HG03159 (cell line): ENCODE results near the gene FAM217B.

ENCODE experiments used
- ATAC-seq: cut with Tn5 transposase; IDR thresholded peaks from one replicate; pipeline ENCODE4 v1.9.1; 2021; ENCODE audit warnings: mild to moderate bottlenecking, moderate library complexity; ENCODE audit not compliant: unreplicated experiment

The FAM217B gene, protein sequence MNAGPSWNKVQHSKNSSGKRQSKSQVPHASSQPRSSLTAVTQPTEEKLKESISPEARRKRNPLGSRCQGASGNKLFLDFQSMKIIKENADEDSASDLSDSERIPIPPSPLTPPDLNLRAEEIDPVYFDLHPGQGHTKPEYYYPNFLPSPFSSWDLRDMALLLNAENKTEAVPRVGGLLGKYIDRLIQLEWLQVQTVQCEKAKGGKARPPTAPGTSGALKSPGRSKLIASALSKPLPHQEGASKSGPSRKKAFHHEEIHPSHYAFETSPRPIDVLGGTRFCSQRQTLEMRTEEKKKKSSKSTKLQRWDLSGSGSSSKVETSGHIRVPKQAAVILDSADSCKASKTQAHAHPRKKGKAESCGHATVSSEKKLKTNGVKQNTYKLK

DNA sequence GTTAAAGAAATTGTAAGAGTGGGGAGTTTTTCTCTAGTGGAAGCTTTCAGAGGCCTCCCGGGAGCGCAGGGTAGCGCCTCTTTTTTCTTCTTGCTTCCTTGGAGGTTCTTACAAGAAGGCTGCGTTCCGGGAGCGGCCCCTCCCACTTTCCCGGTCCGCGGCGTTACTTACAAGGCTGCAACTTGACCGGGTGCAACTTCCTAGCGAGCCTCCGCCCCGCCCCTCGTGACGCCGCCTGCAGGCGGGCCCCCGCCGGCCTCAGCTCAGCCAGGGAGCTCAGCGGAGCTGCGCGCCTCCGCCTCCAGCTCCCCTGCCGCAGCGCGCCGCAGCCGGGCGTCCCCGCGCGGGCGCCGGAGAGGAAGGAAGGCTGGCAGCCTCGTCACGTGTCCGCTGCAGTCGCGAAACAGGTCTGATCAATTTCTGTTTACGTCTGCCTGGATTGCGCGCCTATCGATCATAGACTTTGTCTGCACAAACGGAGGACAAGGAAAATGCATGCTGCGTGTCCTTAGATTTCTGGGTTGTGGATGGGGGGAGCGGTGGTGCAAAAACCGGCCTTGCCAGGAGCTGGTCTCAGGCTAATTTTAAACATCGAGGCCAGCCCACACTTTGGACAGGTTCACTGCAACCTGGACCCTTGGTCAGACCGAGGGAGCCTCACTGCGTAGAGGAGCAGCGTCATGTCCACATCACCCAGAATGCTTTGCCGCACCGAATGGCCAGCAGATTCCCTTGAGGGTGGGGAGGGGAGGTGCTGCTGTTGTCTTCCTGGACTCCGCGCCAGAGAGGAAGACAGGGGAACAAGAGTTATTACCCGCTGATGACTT is at the start of gene FAM217B, which contains the start of gene PPP1R3D:
TSS of gene FAM217B (plus strand) at position 261 of the 827 bp plus-strand sequence. CDS start 3,555 bp downstream, outside the sequence.
TSS of gene PPP1R3D (minus strand) at position 177 of the 827 bp plus-strand sequence. CDS start 374 bp downstream, outside the sequence.
- ATAC-seq, result peak; percentile 93

DNA sequence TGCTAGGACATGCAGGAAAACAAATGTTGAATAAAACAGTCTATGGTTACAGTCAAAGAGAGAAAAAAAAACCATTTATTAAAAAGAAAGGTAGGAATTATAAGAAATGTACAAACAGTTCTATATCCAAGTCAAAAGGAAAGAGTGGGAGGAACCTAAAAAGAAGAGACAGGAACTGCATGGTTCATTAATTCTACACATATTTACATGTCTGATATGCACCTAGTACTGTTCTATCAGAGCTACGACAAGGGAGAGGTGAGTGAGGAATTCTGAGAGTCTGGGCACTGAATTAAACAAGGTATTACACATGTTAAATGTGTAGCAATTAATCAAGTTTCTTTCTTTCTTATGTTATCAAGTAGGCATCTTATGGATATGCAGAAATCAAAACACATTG is 48.6 kb upstream of the FAM217B start:
- no peak for ATAC-seq

DNA sequence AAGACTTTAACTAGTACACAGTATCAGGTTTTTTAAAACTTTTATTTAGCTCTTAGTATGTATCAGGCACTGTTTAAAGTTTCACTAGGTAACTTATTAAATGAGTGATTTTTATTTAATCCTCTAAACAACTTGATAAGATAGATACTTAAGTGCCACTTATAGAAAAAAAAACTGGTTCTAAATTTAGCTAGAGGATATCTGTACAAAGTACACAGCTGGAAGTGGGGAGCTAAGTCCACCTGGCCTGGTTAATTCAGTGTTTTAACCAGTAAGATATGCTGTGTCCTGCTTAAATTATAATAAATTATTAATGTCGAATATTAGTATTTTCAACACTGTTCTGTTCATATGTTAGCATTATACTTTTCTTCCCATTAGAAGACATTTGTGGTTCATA is 44.3 kb upstream of the FAM217B start:
- no peak for ATAC-seq

DNA sequence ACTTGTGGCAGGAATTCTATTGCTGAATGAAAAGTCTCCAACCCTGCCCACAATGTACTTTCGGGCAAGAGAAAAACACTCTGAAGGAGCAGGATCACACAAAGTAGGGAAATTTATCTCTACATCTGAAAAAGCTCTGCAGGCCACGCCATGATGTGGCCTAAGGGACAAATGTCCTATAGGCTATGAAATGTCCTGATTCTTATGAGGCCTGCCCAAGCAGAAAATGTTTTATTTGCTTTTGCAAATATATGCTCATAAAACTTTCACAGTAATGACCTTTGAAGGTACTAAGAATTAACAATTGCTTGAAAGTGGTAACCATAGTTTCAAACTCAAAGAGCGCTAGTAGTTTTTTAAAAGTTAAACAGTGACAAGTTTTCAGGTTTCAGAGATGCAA is 37.7 kb upstream of the FAM217B start:
- no peak for ATAC-seq

DNA sequence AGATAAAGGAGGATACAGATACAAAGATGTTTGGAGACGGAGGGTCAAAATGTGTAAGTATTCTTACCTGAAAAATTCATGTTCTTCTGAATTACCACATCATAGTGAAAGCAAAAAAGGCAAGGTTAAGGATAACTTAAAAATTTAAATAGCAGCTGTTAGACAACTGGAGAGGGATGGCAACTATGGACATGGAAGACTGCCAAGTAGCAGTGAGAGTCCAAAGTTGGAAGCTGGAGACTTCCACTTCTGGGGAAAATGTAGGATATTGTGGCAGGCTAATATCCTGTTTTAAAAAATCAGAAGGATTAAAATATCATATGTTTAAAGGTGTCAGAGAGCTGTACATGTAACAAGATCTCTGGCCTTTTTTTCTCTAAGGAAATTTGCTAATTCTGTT is 36.6 kb upstream of the FAM217B start:
- no peak for ATAC-seq

DNA sequence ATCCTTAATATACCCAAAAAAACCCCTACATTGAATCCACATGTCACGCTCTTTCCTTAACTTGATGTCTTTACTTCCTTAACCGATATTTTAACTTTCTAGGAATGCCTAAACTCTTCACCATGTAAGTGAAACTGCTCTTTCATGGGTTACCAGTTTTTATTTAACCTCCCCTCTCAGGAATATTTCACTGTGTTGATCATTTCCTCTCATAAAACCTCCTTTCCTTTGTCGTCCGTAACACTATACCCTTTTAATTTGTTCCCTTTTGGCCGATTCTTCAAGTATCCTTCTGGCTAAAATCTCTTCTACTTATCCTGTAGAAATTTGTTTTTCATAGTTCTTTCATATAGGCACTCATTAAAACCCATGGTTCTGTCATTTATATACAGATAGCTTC is 31.3 kb upstream of the FAM217B start:
- no peak for ATAC-seq

DNA sequence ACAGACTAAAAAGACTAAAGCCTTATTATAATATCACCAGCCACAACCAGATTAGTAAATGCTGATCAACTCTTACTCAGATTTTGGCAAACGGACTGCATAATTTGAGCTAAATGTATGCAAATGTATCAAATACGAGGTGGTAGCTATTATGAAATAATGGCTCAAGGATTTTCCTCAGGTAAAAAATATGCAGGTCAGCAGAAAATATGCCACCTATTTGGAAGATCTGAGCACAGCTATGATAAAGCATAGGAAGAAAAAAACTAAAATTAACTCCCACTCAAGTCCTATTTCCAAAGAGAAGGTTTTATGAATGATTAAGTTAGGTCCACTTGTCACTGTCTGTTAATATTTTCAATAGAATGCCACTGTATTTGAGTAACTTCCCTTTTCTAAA is 29.1 kb upstream of the FAM217B start:
- no peak for ATAC-seq

DNA sequence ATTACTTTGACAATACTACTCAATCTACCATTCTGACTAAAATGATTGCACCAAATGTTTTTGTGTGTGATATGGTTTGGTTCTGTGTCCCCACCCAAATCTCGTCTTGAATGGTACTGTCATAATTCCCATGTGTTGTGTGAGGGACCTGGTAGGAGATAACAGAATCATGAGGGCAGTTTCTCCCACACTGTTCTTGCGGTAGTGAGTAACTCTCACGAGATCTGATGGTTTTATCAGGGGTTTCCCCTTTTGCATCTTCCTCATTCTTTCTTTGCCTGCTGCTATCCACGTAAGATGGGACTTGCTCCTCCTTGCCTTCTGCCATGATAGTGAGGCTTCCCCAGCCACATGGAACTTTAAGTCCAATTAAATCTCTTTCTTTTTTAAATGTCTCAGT is 27.6 kb upstream of the FAM217B start:
- ATAC-seq, result no peak

DNA sequence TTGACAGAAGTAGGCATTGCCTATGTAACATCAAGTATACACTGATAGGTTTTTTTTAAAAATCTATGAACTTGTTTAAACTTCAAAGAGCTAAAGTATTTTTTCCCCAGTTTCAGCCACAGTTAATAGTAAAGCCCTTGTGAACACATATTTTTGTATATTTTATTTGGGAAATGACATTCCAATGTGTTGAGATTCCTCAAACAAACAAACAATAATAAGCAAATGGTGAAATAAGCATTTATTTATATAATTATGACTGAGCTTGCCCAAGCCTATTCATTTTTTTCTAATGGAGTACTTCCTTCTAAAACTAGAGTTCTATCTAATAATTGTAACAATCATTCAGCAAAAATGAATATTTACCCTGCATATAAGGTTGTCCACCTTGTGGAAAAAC is 19.2 kb upstream of the FAM217B start:
- no peak for ATAC-seq

DNA sequence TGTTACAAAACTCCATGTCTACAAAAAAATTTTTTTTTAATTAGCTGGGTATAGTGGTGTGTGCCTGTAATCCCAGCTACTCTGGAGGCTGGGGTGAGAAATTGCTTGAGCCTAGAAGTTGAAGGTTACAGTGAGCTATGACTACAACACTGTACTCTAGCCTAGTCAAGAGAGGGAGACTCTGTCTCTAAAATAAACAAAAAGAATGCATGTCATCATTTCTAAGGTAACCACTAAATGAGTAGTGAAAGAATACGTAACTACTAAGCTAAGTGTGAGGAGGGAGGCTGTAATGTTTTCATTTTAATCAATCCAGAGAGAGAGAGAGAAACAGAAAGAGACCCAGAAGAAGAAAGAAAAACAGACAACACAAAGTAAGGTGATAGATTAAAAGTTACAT is 16.7 kb upstream of the FAM217B start:
- ATAC-seq, result no peak

DNA sequence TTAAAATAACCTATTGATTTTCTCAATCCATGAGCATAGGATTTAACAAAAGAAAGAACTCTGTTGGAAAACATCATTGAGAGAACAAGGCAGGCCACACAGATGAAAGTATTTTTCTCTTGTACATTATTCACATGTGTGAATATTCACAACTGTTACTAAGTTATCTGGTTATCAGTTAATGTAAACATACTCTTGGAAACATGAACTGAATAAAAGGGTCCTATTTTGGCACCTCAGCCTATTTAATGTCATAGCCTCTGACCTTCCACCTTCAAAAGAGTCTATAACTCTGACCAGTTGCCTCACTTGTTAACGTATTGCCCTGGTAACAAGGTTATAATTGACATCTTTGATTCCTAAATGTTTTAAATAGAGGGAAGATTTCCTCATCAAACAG is 14.8 kb upstream of the FAM217B start:
- no peak for ATAC-seq

DNA sequence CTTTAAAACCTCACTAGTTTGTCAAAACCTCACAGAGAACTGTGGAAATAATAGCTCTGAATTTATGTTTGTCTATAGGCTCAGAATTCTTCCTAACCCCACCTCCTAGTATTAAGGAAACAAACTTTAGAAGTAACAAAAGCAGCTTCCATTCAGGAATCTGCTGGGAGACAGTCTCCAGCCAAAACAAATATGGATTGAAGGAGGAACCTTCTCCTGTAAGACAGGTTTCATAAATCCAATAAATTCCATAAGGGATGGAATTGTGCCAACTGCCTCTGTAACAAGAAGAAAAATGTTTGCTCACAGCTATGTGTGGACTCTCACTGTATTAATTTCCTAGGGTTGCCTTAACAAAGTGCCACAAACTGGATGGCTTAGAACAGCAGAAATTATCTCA is 14.3 kb upstream of the FAM217B start:
- ATAC-seq, result no peak

DNA sequence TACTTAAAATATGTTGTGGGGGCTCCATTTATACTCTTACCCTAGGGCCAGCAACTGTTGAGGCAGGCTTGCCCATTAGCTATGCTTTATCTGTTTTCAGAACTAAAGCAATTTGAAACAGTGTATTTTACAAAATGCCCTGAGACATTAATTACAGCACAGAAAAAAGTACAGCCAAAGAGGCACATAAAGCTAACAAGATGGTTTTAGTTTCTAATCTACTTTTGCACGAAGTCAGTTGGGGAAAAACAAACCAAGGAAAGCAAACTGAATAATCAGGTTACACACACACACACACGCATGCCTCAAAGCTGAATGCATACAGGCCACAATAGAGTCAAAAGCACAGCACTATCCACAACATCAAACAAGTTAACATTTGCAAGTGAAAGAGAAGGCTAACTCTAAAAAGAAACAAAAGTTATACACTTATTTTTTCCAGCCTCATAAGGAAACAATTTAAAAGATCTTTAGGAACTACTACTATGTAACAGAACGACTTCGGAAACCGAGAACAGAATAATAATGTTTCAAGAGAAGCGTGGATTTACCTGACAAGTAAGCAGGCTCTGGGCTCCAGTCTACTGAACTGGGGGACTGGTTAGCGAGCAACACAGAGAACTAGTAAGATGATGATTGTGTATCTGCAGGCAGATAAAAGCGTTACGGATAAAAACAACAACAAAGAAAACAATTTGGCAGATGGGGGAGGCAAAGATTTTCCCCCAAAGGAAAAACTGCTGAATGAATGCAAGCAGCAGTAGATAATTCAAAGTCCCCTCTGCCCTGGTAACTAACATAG is 8.5 kb upstream of the FAM217B start:
- ATAC-seq, result no peak

DNA sequence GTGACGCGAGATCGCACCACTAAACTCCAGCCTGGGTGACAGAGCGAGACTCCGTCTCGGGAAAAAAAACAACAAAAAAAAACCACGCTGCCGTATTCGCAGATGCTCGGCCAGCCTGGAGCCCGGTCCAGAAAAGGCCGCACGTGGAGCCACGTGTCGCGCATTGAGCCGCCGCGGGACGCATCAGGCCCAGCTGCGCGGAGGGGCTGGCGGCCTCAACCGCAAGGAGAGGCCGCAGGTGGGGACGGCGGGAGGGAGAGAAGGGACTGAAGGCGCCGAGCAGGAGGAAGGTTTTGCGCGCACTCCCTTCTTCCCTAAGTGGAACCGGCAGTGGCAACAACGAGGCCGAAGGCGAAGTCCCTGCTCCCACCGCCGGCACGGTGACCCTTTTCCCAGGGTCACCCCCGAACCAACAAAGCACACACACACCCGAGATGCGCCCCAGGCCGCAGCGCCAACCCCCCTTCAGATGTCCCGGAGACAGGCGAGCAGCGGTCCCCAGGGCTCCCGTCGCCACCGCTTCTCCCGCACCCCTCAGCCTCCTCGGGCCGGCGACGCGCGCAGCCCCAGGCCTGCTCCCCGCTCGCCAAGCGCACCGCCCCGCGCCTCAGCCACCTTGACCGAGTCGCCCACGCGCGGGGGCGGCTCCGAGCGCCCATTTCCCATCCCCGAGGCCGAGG is 7.4 kb upstream of the FAM217B start:
- no peak for ATAC-seq

DNA sequence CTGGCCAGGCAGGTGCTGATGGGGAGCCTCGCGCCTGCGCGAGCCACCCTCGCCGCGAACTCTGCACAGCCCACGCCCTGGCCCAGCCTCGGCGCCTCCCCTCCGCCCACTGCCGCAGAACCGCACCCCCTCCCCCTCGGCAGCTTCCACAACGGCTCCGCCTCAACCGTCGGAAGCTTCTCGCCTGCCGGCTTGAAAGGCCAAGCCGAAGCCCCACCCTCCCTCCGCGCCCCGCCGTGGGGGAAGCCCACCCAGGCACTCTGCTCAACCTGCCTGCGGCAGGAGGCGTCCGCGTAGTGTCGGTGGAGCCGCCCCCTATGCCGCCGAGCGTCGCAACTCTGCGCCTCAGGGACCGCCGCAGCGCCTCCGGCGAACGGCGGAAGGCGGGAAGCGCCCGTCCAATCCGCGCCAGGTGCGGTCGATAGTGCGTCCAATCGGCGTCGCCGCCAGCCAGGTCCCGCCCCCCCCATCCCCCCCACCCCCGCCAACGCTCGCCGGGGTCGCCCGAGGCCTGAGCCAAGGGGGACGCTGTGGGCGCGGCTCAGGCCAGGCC is 6.8 kb upstream of the FAM217B start, which contains the start of gene SYCP2:
TSS of gene SYCP2 (minus strand) at position 342 of the 553 bp plus-strand sequence. CDS start 11,224 bp downstream, outside the sequence.
- ATAC-seq, result peak; percentile 22

DNA sequence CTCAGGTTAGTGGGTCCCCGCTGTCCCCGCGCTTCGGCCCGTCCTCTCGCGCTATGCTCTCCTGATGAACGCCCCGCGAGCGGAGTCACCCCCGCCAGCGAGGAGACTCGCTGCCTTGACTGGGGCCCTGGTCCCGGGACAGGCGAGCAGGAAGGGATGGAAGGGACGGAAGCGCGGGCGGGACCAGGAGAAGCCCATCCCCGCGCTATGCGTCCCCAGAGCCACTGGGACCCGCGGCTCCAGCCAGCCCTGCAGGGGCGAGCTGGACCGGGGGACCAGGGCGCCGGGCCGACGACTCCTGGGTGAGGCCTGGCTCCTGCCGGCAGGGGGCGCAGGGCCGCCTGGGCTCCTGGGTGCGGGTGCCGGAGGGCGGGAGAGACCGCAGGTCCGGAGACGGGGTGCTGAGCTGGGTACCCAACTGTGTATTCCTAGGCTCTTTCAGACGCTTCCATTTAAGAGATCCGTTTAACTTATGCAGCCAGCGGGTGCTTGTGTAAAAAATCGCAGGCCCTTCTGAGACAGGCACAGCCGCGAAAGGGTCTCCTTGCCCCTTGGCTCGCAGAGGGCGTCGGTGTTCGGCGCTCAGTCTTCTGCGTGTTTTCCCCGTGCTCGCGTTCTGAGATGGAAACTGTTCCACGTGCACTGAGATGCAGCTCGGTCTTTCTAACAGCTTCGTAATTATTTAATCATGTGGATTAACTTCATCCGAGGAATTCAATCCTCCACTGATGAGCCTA is 6.2 kb upstream of the FAM217B start:
- peak; percentile 87 for ATAC-seq

DNA sequence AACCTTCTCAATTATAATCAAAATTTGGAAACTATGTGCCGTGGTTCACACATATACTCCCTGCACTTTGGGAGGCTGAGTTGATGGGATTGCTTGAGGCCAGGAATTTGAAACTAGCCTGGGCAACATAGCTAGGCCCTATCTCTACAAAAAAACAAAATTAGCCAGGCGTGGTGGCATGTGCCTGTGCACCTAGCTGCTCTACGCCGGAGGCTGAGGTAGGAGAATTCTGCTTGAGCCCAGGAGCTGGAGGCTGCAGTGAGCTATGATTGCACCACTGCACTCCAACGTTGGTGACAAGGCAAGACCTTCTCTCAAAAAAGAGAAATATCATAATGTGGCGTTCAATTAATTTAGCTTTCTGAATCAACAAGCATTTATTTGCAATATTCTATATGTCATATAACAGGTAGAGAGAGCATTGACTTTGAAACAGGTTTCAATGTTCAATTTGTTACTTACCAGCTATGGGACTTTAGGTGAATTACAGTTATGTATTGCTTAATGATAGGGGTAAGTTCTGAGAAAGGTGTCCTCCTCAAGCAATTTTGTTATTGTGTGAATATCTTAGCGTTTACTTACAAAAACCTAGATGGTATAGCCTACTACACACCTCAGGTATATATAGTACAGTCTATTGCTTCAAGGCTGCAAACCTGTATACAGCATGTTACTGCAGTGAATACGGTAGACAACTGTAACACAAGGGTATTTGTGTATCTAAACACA is 4.6 kb upstream of the FAM217B start:
- ATAC-seq, result no peak

DNA sequence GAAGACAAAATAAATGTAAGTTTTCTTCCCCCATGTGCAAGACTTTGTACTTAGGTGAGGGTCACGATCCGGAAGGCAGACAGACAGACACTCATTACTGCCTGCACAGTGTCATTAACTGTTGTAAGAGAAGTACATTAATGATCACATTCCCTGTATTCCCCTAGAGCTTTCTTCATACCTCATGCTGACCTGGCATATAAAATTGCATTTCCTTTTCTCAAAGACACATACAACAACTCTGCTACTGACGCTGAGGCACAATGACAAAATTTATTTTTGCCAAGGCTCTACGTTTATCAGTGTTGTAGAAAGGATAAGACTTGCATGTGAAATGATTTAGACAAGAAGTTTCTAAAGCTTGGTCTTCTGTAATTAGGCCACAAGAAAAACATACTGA is 3.8 kb upstream of the FAM217B start:
- no peak for ATAC-seq

DNA sequence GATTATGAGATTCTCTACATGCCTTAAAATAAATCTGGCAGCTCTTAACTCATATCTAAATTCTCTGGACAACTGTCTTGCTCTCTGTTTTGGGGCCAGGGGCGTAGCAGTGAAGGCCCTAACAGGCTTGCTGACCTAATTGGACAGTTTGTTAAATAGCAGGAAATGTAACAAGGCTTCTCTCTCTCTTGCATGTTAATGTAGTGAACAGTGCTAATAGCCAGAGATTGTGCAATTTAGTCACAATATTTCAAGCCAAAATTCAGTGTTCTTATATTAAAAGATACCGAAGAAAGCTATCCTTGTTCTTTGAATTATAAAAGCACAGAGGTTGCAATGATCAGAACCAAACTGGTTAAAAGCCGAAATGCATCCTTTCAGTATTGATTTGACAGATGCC is 3.0 kb upstream of the FAM217B start:
- no peak for ATAC-seq
